Keratinocyte (primary cell): ENCODE data around the gene NBPF3. TPM values are rescaled to one million over a fixed set of nuclear protein-coding genes. Genes with fewer than 3 reads are reported as not detected.

ENCODE experiments used
- DNase-seq: peaks from one replicate; pipeline ENCODE4 v3.0.0-alpha.2; 2011; ENCODE audit warnings: low read depth, missing footprints, low spot score
- FAIRE-seq: peaks from 2 replicates; lab custom pipeline; 2011; peaks lifted over from hg19 to GRCh38; lab: Jason Lieb, UNC
- H2AFZ ChIP-seq: 2 replicates; pipeline ENCODE4 v1.6.0; 2012; ENCODE audit warnings: low read length, control low read depth, inconsistent platforms; ENCODE audit not compliant: control insufficient read depth
- H3K27ac ChIP-seq: 2 replicates; pipeline ENCODE4 v1.5.1; 2011; ENCODE audit warnings: low read length; ENCODE audit not compliant: control insufficient read depth, insufficient read depth
- H3K27me3 ChIP-seq: 3 replicates; pipeline ENCODE4 v1.6.0; 2011; ENCODE audit warnings: low read length; ENCODE audit not compliant: control insufficient read depth, insufficient read depth; ENCODE audit errors: extremely low read depth
- H3K36me3 ChIP-seq, 2 experiments: 2 replicates in 1 of 2; 3 replicates in 1 of 2; pipeline ENCODE4 v1.5.1; 2011; ENCODE audit warnings: low read length in 2 of 2, mild to moderate bottlenecking in 1 of 2; ENCODE audit not compliant: control insufficient read depth in 2 of 2, insufficient read depth in 2 of 2; ENCODE audit errors: extremely low read depth in 1 of 2
- H3K4me1 ChIP-seq: 3 replicates; pipeline ENCODE4 v1.5.1; 2011; ENCODE audit warnings: low read length; ENCODE audit not compliant: control insufficient read depth, insufficient read depth; ENCODE audit errors: extremely low read depth
- H3K4me2 ChIP-seq: 3 replicates; pipeline ENCODE4 v1.6.0; 2011; ENCODE audit warnings: low read depth, low read length; ENCODE audit not compliant: control insufficient read depth, insufficient read depth; ENCODE audit errors: extremely low read depth
- H3K4me3 ChIP-seq, 3 experiments: fragments of 200-600 bp in 1 of 3; sonication (generic) in 1 of 3; 2 replicates in 2 of 3; 3 replicates in 1 of 3; pipeline ENCODE4 v1.5.1; 2011 to 2016; ENCODE audit warnings: low read length in 3 of 3, mild to moderate bottlenecking in 3 of 3, control low read depth in 2 of 3, inconsistent platforms in 1 of 3, low read depth in 1 of 3, mixed read lengths in 1 of 3, mixed run types in 1 of 3, moderate library complexity in 1 of 3; ENCODE audit not compliant: control insufficient read depth in 2 of 3, insufficient read depth in 2 of 3; ENCODE audit errors: extremely low read depth in 1 of 3
- H3K79me2 ChIP-seq: 2 replicates; pipeline ENCODE4 v1.6.0; 2012; ENCODE audit warnings: low read length; ENCODE audit not compliant: control insufficient read depth, insufficient read depth
- H3K9ac ChIP-seq: 3 replicates; pipeline ENCODE4 v1.6.0; 2011; ENCODE audit warnings: low read length; ENCODE audit not compliant: control insufficient read depth, insufficient read depth; ENCODE audit errors: extremely low read depth
- H3K9me1 ChIP-seq: 3 replicates; pipeline ENCODE4 v1.6.0; 2011; ENCODE audit warnings: low read length; ENCODE audit not compliant: control insufficient read depth, insufficient read depth; ENCODE audit errors: extremely low read depth
- H3K9me3 ChIP-seq: 2 replicates; pipeline ENCODE4 v1.5.1; 2012; ENCODE audit warnings: low read depth, low read length; ENCODE audit not compliant: control insufficient read depth
- H4K20me1 ChIP-seq: 3 replicates; pipeline ENCODE4 v1.6.0; 2011; ENCODE audit warnings: low read length; ENCODE audit not compliant: control insufficient read depth, insufficient read depth; ENCODE audit errors: extremely low read depth
- EZH2 ChIP-seq: IDR thresholded peaks from one replicate; pipeline ENCODE4 v1.6.1; 2012; ENCODE audit warnings: inconsistent platforms, mild to moderate bottlenecking, low read length, moderate library complexity
- dilution Hi-C: fragments of 300-500 bp; cut with MboI; formaldehyde crosslinking; loops from one replicate; pipeline ENCODE4 v1.7.0; 2020; ENCODE audit warnings: low sequenced_read_pairs; ENCODE audit not compliant: extremely low pct_ligation_motif_present
- polyA plus RNA-seq, 5 experiments: library from polyadenylated mRNA; depleted of rRNA in 3 of 5; stranded (reverse) in 3 of 5; stranded (forward) in 1 of 5; unstranded in 1 of 5; fragments of >200 nt; gene quantifications; 1 replicate in 1 of 5; 2 replicates in 3 of 5; 3 replicates in 1 of 5; pipeline versions ENCODE4 v1.2.1 to v1.2.3, GENCODE V29; 2011 to 2012; ENCODE audit warnings: missing spikeins in 2 of 5, low read depth in 1 of 5, low replicate concordance in 1 of 5
- TF ChIP-seq, protein P1 (sequence below), 3 experiments: IDR thresholded peaks in 1 of 3; conservative IDR thresholded peaks in 1 of 3; optimal IDR thresholded peaks in 1 of 3; 2 replicates in 2 of 3; 3 replicates in 1 of 3; pipeline versions ENCODE3 to v1.5.1; 2011; ENCODE audit warnings: low read length in 3 of 3, mild to moderate bottlenecking in 3 of 3, moderate library complexity in 2 of 3, control low read depth in 1 of 3, inconsistent platforms in 1 of 3; ENCODE audit not compliant: insufficient read depth in 2 of 3; ENCODE audit errors: extremely low read depth in 1 of 3

The NBPF3 gene
- polyA plus RNA-seq, 1 donor (not counting 4 experiments of a cell fraction or from before 2014, with no cell fraction given), result 6.8 TPM

DNA sequence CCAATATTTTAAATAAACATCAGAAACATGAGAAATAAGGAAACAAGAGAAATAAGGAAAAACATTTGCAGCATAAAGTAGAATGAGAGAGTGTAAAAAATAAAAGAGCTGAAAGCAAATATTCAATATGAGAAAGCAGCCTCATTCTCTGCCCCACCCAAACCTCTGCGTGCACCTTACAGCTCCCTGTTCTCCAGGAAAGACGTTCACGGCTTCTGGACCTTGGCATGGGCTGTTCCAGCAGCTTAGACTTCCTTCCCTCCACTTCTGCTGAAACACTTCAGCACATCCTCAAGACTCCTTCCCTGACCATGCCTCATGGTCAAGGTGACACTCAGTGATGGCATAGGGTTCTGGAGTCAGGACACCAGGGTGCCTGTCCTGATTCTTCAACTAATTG is 92.6 kb downstream of the NBPF3 start:
- TF ChIP-seq, protein P1, sequence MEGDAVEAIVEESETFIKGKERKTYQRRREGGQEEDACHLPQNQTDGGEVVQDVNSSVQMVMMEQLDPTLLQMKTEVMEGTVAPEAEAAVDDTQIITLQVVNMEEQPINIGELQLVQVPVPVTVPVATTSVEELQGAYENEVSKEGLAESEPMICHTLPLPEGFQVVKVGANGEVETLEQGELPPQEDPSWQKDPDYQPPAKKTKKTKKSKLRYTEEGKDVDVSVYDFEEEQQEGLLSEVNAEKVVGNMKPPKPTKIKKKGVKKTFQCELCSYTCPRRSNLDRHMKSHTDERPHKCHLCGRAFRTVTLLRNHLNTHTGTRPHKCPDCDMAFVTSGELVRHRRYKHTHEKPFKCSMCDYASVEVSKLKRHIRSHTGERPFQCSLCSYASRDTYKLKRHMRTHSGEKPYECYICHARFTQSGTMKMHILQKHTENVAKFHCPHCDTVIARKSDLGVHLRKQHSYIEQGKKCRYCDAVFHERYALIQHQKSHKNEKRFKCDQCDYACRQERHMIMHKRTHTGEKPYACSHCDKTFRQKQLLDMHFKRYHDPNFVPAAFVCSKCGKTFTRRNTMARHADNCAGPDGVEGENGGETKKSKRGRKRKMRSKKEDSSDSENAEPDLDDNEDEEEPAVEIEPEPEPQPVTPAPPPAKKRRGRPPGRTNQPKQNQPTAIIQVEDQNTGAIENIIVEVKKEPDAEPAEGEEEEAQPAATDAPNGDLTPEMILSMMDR (optimal IDR thresholded peaks at IDR 0.05 in 1 of 3, IDR thresholded peaks at IDR 0.05 in 1 of 3, conservative IDR thresholded peaks at IDR 0.05 in 1 of 3; ENCODE audit: extremely low read depth in 1 of 3, insufficient read depth in 2 of 3, low read length in 3 of 3), result no peak
- TF ChIP-seq EZH2, result no peak
- H3K9ac ChIP-seq, result no peak overlapping the region
- dilution Hi-C loops, result no loop called here

DNA sequence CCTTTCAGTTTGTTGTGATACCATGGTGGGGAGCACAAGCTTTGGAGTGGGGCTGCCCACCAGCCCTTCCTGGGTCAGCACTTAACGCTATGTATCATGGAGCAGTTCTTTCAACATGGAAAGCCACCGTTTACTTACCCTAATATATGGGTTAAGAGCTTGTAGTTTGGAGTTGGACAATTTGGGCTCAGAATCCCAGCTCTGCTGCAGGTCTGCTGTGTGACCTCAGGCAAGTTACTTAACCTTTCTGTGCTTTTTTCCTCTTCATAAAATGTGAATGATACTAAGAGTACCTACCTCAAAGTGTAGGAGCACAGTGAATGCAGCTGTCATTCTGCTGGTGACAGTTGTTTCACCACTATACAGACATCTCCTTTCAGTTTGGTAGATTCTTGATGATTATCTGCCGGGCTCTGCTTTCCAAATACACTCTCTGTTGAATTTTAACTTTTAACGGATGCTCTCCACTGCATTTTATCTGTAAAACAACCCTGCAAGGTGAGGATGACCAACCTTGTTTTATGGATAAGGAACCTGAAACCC is 93.1 kb downstream of the NBPF3 start:
- peaks cover 23% of the 10 kb centered on the region for H3K27me3 ChIP-seq
- no peak overlapping the region for H3K27ac ChIP-seq
- H3K4me2 ChIP-seq, result no peak overlapping the region
- no peaks in the 10 kb centered on the region for H3K9me3 ChIP-seq
- H3K36me3 ChIP-seq, result no peaks in the 10 kb centered on the region
- H3K4me1 ChIP-seq, result no peaks in the 10 kb centered on the region
- DNase-seq (no peak), FAIRE-seq (no peak)
- H3K4me3 ChIP-seq, result no peak overlapping the region
- no peaks in the 10 kb centered on the region for H4K20me1 ChIP-seq
- no peak overlapping the region for H3K9ac ChIP-seq
- no peaks in the 10 kb centered on the region for H3K79me2 ChIP-seq
- TF ChIP-seq, protein P1 (optimal IDR thresholded peaks at IDR 0.05 in 1 of 3, IDR thresholded peaks at IDR 0.05 in 1 of 3, conservative IDR thresholded peaks at IDR 0.05 in 1 of 3; ENCODE audit: extremely low read depth in 1 of 3, insufficient read depth in 2 of 3, low read length in 3 of 3), result no peak
- dilution Hi-C loops, result no loop called here
- no peaks in the 10 kb centered on the region for H3K9me1 ChIP-seq
- H2AFZ ChIP-seq, result no peak overlapping the region

More for the DNA sequence above, 92.6 kb downstream of the NBPF3 start:
- Histone ChIP-seq H3K4me1 (no peaks in the 10 kb centered on the region), H3K36me3 (no peaks in the 10 kb centered on the region), H3K79me2 (no peaks in the 10 kb centered on the region), H3K9me1 (no peaks in the 10 kb centered on the region), H3K27ac (no peak overlapping the region), H3K4me3 (no peak overlapping the region), H3K27me3 (peaks cover 23% of the 10 kb centered on the region), H3K4me2 (no peak overlapping the region), H3K9me3 (no peaks in the 10 kb centered on the region), H4K20me1 (no peaks in the 10 kb centered on the region), H2AFZ (no peak overlapping the region)
- FAIRE-seq (no peak), DNase-seq (no peak)
